Fibroblast of pulmonary artery (primary cell): ENCODE results near the gene LRRC27.

ENCODE experiments used
- DNase-seq: peaks from one replicate; pipeline ENCODE4 v3.0.0-alpha.2; 2010; ENCODE audit warnings: low read depth
- H3K4me3 ChIP-seq: replicated peaks from 2 replicates; pipeline ENCODE4 v1.5.1; 2011; ENCODE audit warnings: low read depth, mild to moderate bottlenecking, control low read depth, low read length, moderate library complexity
- TF ChIP-seq, protein P1 (sequence below): IDR thresholded peaks from 2 replicates; pipeline ENCODE4 v1.5.1; 2011; ENCODE audit warnings: mild to moderate bottlenecking, control low read depth, low read length, inconsistent platforms; ENCODE audit errors: missing control alignments

The LRRC27 gene

DNA sequence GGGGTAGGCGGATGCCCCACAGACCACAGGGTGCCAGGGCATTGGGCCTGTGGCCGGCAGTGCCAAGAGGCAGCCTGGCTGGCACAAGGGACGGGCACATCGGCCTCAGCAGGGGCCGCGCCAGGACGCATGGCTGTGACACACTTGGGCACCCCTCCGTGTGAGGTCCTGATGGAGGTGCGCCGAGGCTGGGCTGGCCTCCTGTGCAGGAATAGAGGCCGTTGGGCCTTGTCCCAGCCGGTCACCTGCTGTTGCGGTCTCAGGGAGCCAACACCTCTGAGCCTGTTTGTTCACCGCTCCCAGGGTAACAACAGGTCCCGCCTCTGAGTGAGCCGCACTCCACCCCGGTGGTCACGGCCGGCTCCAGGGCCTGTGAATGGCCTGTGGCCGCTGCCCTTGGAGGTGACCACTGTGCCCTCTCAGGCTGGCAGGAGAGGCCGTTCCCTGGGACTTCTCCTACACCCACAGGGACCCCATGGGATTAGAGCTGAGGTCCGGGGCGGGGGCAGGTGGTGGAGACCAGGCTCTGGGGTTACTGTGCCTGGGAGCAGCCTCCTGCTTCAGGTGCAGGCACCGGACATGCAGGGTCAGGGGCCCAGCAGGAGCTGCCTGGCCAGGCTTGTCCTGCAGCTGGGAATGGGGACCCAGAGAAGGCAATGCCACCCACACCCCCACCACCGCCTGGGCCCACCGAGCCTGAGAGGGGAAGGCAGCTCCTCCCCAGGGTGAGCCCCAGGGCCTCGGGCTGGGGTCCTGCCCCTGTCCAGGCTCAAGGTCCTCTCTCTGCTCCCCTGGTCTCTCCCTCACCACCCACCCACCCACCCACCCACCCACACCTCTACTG, 77.1 kb downstream of the LRRC27 start:
- H3K4me3 ChIP-seq = no peak overlapping the region
- no peak for DNase-seq
- TF ChIP-seq, protein P1, sequence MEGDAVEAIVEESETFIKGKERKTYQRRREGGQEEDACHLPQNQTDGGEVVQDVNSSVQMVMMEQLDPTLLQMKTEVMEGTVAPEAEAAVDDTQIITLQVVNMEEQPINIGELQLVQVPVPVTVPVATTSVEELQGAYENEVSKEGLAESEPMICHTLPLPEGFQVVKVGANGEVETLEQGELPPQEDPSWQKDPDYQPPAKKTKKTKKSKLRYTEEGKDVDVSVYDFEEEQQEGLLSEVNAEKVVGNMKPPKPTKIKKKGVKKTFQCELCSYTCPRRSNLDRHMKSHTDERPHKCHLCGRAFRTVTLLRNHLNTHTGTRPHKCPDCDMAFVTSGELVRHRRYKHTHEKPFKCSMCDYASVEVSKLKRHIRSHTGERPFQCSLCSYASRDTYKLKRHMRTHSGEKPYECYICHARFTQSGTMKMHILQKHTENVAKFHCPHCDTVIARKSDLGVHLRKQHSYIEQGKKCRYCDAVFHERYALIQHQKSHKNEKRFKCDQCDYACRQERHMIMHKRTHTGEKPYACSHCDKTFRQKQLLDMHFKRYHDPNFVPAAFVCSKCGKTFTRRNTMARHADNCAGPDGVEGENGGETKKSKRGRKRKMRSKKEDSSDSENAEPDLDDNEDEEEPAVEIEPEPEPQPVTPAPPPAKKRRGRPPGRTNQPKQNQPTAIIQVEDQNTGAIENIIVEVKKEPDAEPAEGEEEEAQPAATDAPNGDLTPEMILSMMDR = no peak

DNA sequence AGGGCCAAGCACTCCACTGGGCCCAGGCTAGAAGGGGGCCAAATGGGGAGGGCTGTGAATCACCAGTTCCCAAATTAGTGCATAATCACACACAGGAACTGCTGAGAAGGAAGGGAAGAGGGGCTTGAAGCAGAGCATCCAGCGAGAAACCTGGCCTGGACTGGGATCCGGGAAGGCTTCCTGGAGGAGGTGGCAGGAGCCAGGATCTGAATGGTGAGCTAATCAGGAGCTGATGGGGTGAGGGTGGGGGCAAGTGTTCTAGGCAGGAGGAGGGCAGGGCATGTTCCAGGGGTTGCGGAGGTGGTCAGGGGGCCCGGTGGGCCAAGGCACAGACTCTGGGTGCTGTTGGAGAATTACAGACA, 77.7 kb downstream of the LRRC27 start:
- TF ChIP-seq, protein P1 = no peak
- DNase-seq = no peak
- H3K4me3 ChIP-seq = no peak overlapping the region

DNA sequence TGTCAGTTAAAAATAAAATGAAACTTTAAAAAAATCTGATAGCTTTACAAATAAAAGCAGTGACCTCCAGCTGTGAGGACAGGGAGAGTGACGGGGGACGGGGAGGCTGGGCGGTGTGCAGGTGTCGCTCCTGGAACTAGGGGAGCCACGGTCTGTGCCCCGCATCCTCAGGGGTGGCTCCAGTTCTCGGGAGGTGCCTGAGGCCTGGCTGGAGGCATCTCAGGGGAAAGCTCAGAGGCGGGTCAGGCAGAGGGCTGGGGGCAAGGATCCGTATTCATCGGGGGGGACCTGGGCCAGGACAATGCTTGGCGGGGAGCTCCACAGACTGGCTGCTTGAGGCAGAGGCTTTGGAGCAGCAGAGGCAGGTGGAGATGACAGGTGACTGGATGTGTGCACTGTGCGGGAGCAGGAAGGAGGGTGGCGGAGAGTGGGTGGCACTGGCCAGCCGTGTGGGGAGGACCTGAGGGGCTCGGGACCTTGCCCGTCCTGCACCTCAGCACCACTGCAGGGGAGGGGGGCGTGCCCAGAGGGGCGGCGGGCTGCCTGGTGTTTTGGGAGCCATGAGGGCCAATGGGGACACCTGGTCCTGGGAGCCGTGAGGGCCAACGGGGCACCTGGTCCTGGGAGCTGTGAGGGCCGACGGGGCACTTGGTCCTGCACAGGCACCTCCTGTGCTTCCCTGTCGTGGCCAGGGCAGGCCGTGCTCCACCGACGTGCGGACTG, 78.2 kb downstream of the LRRC27 start:
- no peak for DNase-seq
- TF ChIP-seq, protein P1 = no peak

DNA sequence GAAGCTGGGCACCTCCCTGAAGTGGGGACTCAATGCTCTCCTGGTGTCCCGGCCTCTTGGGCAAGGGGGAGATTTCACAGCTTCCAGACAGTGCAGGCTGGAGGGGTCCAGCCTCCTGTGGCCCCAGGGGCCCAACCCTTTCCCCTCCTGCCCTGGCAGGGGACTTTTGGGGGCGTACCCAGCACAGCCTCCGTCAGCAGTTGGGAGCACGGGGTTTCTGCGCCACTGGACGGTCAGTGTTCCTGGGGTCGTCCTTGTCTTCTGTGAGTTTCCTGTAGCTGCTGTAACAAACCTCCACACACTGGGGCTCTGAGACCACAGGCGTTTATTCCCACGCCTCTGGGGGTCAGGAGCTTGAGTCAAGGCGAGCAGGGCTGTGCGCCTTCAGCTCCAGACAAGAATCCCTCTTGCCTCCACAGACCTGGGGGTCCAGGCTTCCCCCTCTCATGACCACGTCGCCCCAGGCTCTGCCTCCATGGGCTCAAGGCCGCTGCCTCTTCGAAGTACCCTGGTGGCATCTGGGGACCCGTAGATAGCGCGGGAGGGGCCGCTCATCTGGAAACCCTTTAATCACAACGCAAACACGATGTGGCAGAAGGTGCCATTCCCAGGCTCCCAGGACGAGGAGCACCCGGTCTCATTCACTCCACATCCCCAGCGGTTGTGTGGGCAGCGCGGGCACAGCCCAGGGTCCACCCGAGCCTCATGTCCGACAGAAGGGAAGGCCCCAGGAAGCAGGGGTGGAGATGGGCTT, 79.0 kb downstream of the LRRC27 start:
- no peak for DNase-seq
- no peak overlapping the region for H3K4me3 ChIP-seq
- TF ChIP-seq, protein P1 = no peak

More for the DNA sequence above, 78.2 kb downstream of the LRRC27 start:
- H3K4me3 ChIP-seq = no peak overlapping the region

DNA sequence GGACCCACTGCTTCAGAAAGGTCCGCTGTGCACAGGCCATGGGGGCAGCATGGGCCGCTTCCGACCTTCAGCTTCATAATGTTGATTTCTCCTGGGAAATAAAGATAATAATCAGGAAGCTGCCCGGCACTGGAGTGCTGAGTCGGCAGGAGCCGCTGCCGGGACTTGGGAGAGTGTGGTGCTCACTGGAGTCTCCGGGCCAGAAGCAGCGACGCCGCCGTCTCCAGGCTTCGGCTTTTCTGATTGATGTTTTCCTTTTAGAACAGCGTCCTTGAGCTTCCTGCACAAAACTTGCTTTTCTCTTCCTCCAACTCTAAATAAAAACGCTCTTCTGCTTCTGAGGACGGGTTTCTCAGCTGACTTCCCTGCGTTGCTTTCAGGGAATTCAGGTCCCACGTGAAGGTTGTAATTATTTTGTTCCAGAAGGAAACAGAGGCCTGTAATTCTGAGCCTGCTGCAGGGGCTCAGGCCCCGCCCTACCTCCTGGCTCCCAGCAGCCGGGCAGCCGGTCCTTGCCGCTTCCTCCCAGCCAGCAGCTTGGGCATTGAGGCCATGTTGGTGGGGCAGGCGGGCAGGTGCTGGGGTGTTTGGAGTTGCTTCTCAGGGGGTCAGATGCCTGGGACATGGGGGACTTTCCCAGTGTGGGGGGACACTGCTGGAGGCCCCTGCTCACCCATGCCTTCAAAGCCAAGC, 79.7 kb downstream of the LRRC27 start:
- DNase-seq = peak; percentile 18
- no peak overlapping the region for H3K4me3 ChIP-seq
- TF ChIP-seq, protein P1 = no peak

DNA sequence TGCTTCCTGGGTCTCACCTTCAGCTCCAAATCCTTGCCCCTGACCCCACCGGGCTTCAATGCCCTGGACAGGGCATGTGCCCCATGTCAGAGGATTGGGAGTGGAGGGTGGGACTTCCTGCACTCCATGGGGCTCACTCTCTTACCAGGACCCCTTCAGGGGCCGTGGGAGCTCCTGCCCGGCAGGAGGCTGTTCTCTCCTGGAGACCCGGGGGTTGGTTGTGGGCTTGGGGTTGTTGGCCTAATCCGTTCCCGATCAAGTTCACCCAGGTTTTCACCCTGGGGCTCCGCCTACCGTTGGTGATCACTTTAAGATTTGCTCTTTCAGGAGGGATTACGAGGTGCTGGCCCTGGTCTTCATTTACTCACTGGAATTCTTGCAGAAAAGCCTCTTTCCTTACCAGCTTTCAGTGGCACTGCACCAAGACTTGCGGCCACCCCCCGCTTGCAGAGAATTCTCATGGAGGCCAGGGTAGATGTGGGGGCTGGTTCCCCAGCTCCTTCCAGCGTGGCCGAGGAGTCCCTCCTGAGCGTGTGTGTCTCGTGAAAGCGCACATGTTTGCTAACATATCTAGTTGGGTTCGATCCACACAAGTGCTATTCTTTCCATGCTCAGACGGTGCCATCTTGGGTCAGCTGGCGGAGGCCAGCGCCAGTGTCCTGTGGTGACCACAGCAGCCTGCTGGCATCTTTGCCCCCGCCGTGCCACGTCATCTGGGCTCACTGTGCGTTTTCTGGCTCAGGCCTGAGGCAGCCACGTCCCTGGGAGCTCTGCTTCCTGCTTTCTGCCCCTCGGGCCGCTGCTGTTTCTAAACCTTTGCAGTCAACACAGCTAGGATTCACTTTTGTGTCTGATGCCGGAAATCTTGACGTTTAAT, 80.6 kb downstream of the LRRC27 start:
- DNase-seq = no peak
- TF ChIP-seq, protein P1 = no peak
- H3K4me3 ChIP-seq = no peak overlapping the region
